ENCODE results near the gene BST1.

BST1 gene

GRCh38 chr4:15695240-15695699, 7.6 kb upstream of the BST1 start:
- TF ChIP-seq CTCF (conservative IDR thresholded peaks at IDR 0.05) (no peak), ZFX (IDR thresholded peaks at IDR 0.05) (no peak)
- H3K27ac ChIP-seq = no peak overlapping the region

GRCh38 chr4:15695729-15696128, 7.1 kb upstream of the BST1 start:
- H3K27ac ChIP-seq = no peak overlapping the region
- no peak for TF ChIP-seq ZFX (IDR thresholded peaks at IDR 0.05)
- TF ChIP-seq CTCF (conservative IDR thresholded peaks at IDR 0.05) = no peak

GRCh38 chr4:15696866-15697265, 6.0 kb upstream of the BST1 start:
- no peak for TF ChIP-seq CTCF (conservative IDR thresholded peaks at IDR 0.05)
- TF ChIP-seq ZFX (IDR thresholded peaks at IDR 0.05) = no peak

GRCh38 chr4:15703439-15703838, 574 bp downstream of the BST1 start:
- TF ChIP-seq ZFX (IDR thresholded peaks at IDR 0.05) (no peak), CTCF (conservative IDR thresholded peaks at IDR 0.05) (no peak)
- no peak overlapping the region for H3K27ac ChIP-seq

More at GRCh38 chr4:15696866-15697265, 6.0 kb upstream of the BST1 start:
- H3K27ac ChIP-seq = no peak overlapping the region

GRCh38 chr4:15704129-15704528, 1.3 kb downstream of the BST1 start:
- H3K27ac ChIP-seq = no peak overlapping the region
- TF ChIP-seq CTCF (conservative IDR thresholded peaks at IDR 0.05) (no peak), ZFX (IDR thresholded peaks at IDR 0.05) (no peak)

GRCh38 chr4:15706646-15707362, 3.9 kb downstream of the BST1 start:
- no peak for TF ChIP-seq CTCF (conservative IDR thresholded peaks at IDR 0.05)
- TF ChIP-seq ZFX (IDR thresholded peaks at IDR 0.05) = no peak
- H3K27ac ChIP-seq = no peak overlapping the region

- TF ChIP-seq CTCF (conservative IDR thresholded peaks at IDR 0.05) (no peak), ZFX (IDR thresholded peaks at IDR 0.05) (no peak)
- no peak overlapping the region for H3K27ac ChIP-seq
Observed at GRCh38 chr4:15707363-15707715, 4.5 kb downstream of the BST1 start.

Data from C4-2B (cell line).